22Rv1 (cell line): ENCODE data around the gene RALGPS1.

Source experiments
- CTCF ChIP-seq: fragments of 450-650 bp; IDR thresholded peaks from 2 replicates; pipeline ENCODE4 v1.5.1; 2017; ENCODE audit warnings: mild to moderate bottlenecking
- ZFX ChIP-seq: fragments of 450-650 bp; IDR thresholded peaks from 2 replicates; pipeline ENCODE4 v1.6.1; 2017; ENCODE audit warnings: antibody characterized with exemption, borderline replicate concordance

GRCh38 chr9:127131871-127132270, 217.3 kb downstream of the RALGPS1 start:
- TF ChIP-seq CTCF = no peak
- no peak for TF ChIP-seq ZFX
